HepG2 (cell line): ENCODE data around the gene CYTH2. TPM values are rescaled to one million over a fixed set of nuclear protein-coding genes. Genes with fewer than 3 reads are reported as not detected.

Source experiments
- BRF2 ChIP-seq: sonication (generic); formaldehyde crosslinking; IDR thresholded peaks from 2 replicates; pipeline ENCODE4 v1.8.1; 2022; ENCODE audit warnings: mild to moderate bottlenecking, missing genetic modification reagents
- KLF9 ChIP-seq: IDR thresholded peaks from 2 replicates; pipeline ENCODE4 v1.6.1; 2016; ENCODE audit warnings: low read depth
- MAX ChIP-seq: IDR thresholded peaks from 2 replicates; pipeline ENCODE4 v1.6.1; 2012; ENCODE audit warnings: inconsistent platforms
- PLSCR1 ChIP-seq: sonication (generic); formaldehyde crosslinking; IDR thresholded peaks from 2 replicates; pipeline ENCODE4 v1.5.0; 2020; ENCODE audit warnings: missing genetic modification reagents, mild to moderate bottlenecking, borderline replicate concordance
- RARG ChIP-seq: sonication (generic); formaldehyde crosslinking; IDR thresholded peaks from 2 replicates; pipeline ENCODE4 v1.4.0; 2020; ENCODE audit warnings: low read depth, mild to moderate bottlenecking, missing genetic modification reagents
- RBM22 ChIP-seq: fragments of 200-400 bp; formaldehyde crosslinking; optimal IDR thresholded peaks from 2 replicates; pipeline ENCODE3; 2017; ENCODE audit warnings: mild to moderate bottlenecking, low read length, moderate library complexity
- SMARCC2 ChIP-seq: fragments of 450-650 bp; IDR thresholded peaks from 2 replicates; pipeline ENCODE4 v1.6.1; 2017; ENCODE audit warnings: antibody characterized with exemption, mild to moderate bottlenecking
- SNAI1 ChIP-seq: sonication (generic); formaldehyde crosslinking; IDR thresholded peaks from 2 replicates; pipeline ENCODE4 v1.5.0; 2020; ENCODE audit warnings: mild to moderate bottlenecking, missing genetic modification reagents, borderline replicate concordance
- SNAPC4 ChIP-seq: sonication (generic); formaldehyde crosslinking; IDR thresholded peaks from 2 replicates; pipeline ENCODE4 v1.4.0; 2020; ENCODE audit warnings: mild to moderate bottlenecking, missing genetic modification reagents
- U2AF1 ChIP-seq: fragments of 200-400 bp; formaldehyde crosslinking; optimal IDR thresholded peaks from 2 replicates; pipeline ENCODE3; 2017; ENCODE audit warnings: mild to moderate bottlenecking, low read depth, low read length
- ZFY ChIP-seq: sonication (generic); formaldehyde crosslinking; IDR thresholded peaks from 2 replicates; pipeline ENCODE4 v1.4.0; 2020; ENCODE audit warnings: missing genetic modification reagents
- ZNF441 ChIP-seq: sonication (generic); formaldehyde crosslinking; IDR thresholded peaks from 2 replicates; pipeline ENCODE4 v1.7.0; 2021; ENCODE audit warnings: missing genetic modification reagents, borderline replicate concordance
- ZNF572 ChIP-seq: sonication (generic); formaldehyde crosslinking; IDR thresholded peaks from 2 replicates; pipeline ENCODE4 v1.5.1; 2020; ENCODE audit warnings: mild to moderate bottlenecking, missing genetic modification reagents
- ZNF629 ChIP-seq: sonication (generic); formaldehyde crosslinking; conservative IDR thresholded peaks from 2 replicates; pipeline ENCODE4 v1.5.0; 2020; ENCODE audit warnings: missing genetic modification reagents
- polyA plus RNA-seq, 8 experiments: library from polyadenylated mRNA; depleted of rRNA in 3 of 8; stranded (reverse) in 7 of 8; unstranded in 1 of 8; fragments of >200 nt; fragmentation: Illumina TruSeq in 4 of 8; extraction: Trizol in 4 of 8; gene quantifications; 2 replicates each; pipeline versions ENCODE4 v1.2.1 to v1.2.3, GENCODE V29; 2011 to 2016; ENCODE audit warnings: low read depth in 4 of 8, missing spikeins in 1 of 8, mixed read lengths in 1 of 8; ENCODE audit not compliant: insufficient read depth in 1 of 8
- total RNA-seq, 5 experiments: library from RNA; depleted of rRNA; stranded (reverse); fragments of >200 nt; fragmentation: Illumina TruSeq; extraction: Trizol; gene quantifications; 2 replicates each; pipeline ENCODE4 v1.2.3, GENCODE V29; 2016; ENCODE audit warnings: low read depth in 1 of 5

CYTH2 gene
- total and polyA plus RNA-seq, 2 of the 13 experiments (the other 11 are each of a cell fraction or from before 2014, with no cell fraction given) = 16.5 to 39.3 TPM

- no peak for TF ChIP-seq BRF2
- no peak for TF ChIP-seq SNAPC4 (CRISPR knock-in tag)
- no peak for TF ChIP-seq PLSCR1
- no peak for TF ChIP-seq ZNF629
- no peak for TF ChIP-seq RBM22
- TF ChIP-seq ZFY = no peak
- TF ChIP-seq KLF9 (CRISPR knock-in tag) = no peak
- no peak for TF ChIP-seq ZNF572 (CRISPR knock-in tag)
- TF ChIP-seq RARG = no peak
- no peak for TF ChIP-seq MAX
- TF ChIP-seq U2AF1 = no peak
- TF ChIP-seq SMARCC2 = no peak
- TF ChIP-seq ZNF441 (CRISPR knock-in tag) = no peak
- no peak for TF ChIP-seq SNAI1
These were observed 35.8 kb upstream of the CYTH2 start (continued) for GRCh38 chr19:48433337-48433736.
